GM21515 (cell line): ENCODE results near the gene ADAMTS2.

Experiments
- ATAC-seq: cut with Tn5 transposase; IDR thresholded peaks from one replicate; pipeline ENCODE4 v1.9.1; 2021; ENCODE audit not compliant: unreplicated experiment

Gene ADAMTS2

DNA sequence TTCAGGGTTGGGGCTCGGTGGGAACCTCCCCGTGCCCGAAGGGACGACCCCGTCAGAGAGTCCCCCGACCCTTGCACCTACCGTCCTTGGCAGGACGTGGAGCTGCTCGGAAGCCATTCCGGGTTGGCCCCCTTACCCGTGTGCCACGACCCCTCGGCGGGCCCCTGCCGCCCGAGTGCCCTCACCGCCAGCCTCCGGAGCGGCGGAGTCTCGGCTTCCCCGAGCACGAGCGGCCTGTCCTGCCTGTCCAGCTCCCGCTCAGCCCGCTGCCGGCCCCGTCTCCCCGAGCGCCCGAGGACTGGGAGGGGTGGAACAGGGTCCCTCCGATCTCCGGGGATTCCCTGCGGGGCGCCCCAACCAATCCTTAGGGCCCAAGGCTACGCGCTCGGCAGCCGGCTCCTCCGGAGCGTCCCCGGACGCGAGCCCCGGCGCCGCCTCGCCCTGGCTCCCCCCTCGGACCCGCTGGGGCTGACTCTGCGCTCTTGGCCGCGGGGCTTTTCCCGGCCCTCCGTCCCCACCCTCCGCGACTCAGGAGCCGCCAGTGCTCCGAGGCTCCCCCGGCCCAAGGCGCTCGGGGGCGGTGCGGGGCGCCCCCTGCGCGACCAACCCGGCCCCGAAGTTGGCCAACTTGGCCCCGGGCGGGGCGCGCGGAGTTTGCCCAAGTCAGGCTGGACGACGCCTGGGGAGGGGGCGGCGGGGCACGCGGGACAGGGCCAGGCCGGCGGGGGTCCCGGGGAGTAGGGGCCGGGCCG is 654 bp downstream of the ADAMTS2 start:
- no peak for ATAC-seq

- ATAC-seq: no peak
Measured at GRCh38 chr5:179343719-179344430, 1.4 kb downstream of the ADAMTS2 start.

GRCh38 chr5:179343021-179343718 is 2.1 kb downstream of the ADAMTS2 start:
- no peak for ATAC-seq

GRCh38 chr5:179342577-179342976 is 2.7 kb downstream of the ADAMTS2 start:
- ATAC-seq: no peak

GRCh38 chr5:179340465-179340864 is 4.8 kb downstream of the ADAMTS2 start:
- ATAC-seq: no peak

DNA sequence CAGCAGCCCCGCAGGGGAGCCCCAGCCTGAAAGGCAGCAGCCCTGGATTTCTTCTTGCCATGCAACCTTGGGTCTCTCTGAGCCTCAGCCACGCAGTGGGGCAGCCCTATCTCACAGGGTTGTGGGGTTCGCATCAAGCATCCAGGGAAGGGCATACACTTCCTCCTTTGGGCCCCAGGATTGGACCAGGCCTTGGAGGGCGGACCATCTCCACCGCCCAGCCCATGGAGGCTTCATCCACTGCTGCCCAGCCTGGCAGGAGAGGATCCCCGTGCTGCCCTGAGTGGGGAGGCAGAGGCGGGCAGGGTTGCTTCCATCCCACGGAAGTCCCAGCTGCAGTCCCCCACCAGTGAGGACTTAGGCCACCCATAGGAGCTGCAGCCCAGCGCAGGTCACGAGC is 5.3 kb downstream of the ADAMTS2 start:
- ATAC-seq: no peak

DNA sequence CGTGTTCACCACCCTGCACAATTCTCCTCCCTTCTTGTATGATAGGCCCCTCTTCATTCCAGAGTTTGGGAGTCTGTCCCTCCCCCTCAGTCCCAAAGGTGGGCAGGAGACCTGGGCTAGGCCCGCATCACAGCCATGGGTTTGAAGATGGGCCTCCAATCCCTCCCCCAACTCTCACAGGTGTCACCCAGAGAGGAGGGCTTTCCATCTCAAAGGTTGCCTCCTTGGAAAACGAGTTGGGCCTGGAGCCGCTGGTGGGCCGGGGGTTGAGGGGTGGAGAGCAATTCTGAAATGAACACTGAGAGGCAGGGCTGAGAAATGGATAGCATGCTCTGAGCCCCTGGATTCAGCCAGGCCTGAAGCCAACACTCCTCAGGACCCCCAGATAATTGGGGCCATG is 6.2 kb downstream of the ADAMTS2 start:
- ATAC-seq: no peak

- no peak for ATAC-seq
Measured at GRCh38 chr5:179337796-179338676, 7.2 kb downstream of the ADAMTS2 start.

GRCh38 chr5:179336871-179337795 is 8.1 kb downstream of the ADAMTS2 start:
- no peak for ATAC-seq

DNA sequence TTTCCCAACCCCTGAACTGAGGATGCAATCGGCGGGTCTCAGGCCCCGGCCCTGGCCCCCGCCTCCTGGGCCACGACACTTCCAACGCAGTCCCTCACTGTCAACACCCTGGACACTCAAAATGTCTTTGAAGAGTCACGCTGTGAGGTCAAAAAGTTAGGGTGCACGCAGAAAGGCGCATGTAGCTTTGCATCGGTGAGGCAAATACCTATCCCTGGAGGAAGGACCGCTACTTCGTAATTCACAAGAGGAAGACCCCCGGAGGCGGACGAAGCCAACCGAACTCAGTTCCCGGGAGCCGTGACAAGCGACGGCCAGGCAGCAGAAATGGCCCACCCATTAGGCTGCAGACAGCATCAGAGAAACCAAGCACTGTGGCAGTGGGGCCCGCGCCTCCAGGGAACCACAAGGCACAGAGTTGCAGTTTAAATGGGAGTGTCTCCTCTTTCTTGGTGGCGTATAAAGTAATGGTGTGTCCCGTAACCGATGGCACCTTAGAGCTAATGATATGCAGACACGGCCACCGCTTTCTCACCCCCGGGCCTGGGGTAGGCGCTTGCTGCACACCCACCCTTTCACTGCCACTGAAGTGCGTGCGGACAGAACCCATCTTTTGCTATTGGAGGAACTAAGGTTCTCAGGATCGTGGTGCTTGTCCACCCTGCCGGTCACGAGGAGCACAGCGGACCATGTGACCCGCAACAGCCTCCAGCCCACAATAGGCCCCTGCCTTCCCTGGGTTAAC is 9.0 kb downstream of the ADAMTS2 start:
- ATAC-seq: no peak

GRCh38 chr5:179333796-179334761 is 11.2 kb downstream of the ADAMTS2 start:
- no peak for ATAC-seq

- no peak for ATAC-seq
Measured at GRCh38 chr5:179332741-179333290, 12.4 kb downstream of the ADAMTS2 start.

DNA sequence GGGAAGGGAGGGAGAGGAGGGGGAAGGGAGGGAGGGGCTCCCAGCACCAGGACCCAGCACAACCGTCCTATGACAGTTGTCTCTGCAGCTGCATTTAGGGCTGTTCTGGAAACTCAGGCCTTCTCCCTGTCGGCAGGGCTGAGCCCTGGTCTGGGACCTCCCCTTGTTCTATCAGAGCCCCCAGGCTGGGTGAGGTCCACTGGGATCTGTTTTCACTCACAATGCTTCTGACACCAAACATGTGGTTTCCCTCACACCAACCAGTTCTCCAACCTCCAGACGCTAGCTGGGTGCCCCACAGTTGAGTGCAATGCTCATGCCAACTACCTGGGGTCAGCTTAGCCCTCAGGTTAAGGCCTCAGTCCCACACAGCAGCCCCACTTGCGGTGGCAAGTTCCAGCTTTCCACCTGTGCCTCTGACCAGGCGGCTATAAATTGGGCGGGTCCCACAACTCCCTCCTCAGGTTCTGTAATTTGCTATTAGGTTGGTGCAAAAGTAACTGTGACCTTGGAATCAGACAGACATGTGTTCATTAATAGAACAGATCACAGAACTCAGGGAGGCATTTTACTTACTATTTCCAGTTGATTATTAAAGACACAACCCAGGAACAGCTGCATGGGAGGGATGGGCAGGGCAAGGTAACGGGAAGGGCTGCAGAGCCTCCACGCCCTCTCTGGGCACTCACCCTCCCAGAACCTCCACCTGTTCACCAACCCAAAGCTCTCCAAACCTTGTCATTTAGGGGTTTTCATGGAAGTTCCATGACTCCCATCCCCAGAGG is 13.5 kb downstream of the ADAMTS2 start:
- ATAC-seq: no peak

- ATAC-seq: no peak
Measured at GRCh38 chr5:179330186-179330900, 14.9 kb downstream of the ADAMTS2 start.

GRCh38 chr5:179328291-179328690 is 17.0 kb downstream of the ADAMTS2 start:
- ATAC-seq: no peak

DNA sequence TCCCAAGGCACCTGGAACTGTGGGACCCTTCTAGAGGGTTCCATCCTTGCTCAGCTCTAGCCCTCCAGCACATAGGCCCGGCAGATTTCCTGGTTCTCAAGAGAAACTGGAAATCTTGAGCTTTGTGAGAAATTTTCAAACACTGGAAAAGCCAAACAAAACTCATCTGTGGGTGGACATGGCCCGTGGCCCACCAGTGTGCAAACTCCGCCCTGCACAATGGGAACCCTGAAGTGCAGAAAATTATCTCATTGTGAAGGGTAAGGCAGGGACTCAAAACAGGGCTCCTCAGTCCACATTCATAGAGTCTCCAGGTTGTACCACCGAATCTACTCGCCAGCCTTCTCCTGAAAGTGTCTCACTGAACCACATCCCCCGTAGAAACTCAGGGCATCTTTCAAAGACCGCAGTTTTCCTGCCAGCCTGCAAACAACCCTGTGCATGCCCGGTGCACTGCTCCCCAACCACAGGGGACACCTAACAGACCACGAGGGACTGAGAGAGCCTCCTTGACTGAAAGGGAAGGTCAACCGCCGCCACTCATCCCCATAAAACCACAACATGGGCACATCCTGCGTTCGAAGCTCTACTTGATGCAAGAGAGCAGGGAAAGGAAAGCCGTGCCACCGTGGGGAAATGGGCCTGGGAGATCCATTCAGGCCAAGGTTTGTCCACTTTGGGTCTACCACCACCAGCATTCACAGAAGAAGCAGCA is 18.1 kb downstream of the ADAMTS2 start:
- ATAC-seq: no peak
